T-helper 17 cell (primary cell): ENCODE measurements around the gene TLE1. TPM values are rescaled to one million over a fixed set of nuclear protein-coding genes. Genes with fewer than 3 reads are reported as not detected.

Experiments used
- ATAC-seq: fragments of 150-1000 bp; cut with Tn5 transposase; 2 replicates; pipeline ENCODE4 v1.10.0; 2021; ENCODE audit warnings: mild to moderate bottlenecking, moderate library complexity
- DNase-seq, 3 donors: peaks; one replicate each; pipeline versions ENCODE4 v3.0.0 to v3.0.0-alpha.2; 2020 to 2021
- H3K9me3 ChIP-seq: one replicate; pipeline ENCODE4 v1.7.0; 2013; ENCODE audit warnings: low read length, mild to moderate bottlenecking; ENCODE audit not compliant: control insufficient read depth, poor library complexity, severe bottlenecking
- H3K27ac Mint-ChIP-seq: one replicate; pipeline ENCODE4 v1.8.0; 2022; ENCODE audit warnings: mild to moderate bottlenecking, moderate library complexity, mixed read lengths
- H3K27me3 Mint-ChIP-seq: one replicate; pipeline ENCODE4 v1.8.0; 2022; ENCODE audit warnings: mixed read lengths
- H3K36me3 Mint-ChIP-seq: one replicate; pipeline ENCODE4 v1.8.0; 2022; ENCODE audit warnings: low read depth, mixed read lengths
- H3K4me1 Mint-ChIP-seq: one replicate; pipeline ENCODE4 v1.8.0; 2022; ENCODE audit warnings: mild to moderate bottlenecking, mixed read lengths
- H3K4me3 Mint-ChIP-seq: one replicate; pipeline ENCODE4 v1.8.0; 2022; ENCODE audit warnings: mild to moderate bottlenecking, moderate library complexity, mixed read lengths
- total RNA-seq, 4 donors: library from RNA in 2 of 4; stranded (reverse) in 2 of 4; gene quantifications; one replicate each; pipeline ENCODE4 v1.2.3 and lab custom pipeline; 2022 to 2026

The TLE1 gene
- total RNA-seq, 2 donors from 2014 or later, result 2.2 to 3.4 TPM

DNA sequence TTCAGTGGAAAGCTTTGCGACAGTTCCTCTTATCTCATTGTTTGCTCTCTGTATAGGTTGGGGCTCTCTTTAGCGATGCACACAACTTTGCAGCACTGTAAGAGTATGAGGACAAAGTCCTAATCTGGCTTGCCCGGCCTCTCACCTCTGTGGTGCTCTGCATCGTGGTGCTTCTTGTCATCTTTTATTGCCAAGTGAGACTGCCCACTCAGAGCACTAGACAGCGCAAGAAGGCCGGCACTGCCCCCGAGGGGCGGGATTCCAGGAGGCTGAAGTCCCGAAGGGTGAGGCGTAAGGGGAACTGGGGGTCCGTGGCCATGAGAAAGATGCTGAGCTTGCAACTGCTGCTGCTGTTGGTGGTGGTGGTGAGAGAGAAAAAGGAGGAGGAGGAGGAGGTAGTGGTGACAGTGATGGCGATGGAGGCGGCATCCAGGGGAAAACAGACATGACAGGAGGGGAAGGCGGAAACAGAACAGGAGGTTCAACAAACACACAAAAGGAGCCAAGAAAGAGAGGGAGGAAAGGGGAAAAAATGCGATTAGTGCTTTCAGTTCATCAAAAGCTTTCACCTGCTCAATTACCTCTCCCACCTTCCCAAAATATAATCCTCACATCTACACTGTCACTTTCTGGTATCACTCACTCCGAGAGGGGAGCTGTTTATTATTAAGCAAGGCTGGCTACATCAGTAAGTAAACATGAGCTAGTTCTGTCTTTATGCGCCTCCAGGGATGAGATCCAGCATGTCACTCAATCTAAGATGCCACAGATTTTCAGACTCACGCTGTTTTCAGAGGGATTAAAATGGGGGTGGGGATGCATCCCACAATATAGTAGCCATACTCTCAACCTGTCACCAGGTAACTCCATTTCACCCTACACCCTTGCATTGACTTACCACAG lies 55.1 kb downstream of the TLE1 start:
- DNase-seq (no peak), ATAC-seq (no peak)
- no peak overlapping the region for H3K27ac Mint-ChIP-seq
- H3K27me3 Mint-ChIP-seq, result no peaks in the 10 kb centered on the region
- no peaks in the 10 kb centered on the region for H3K9me3 ChIP-seq
- H3K4me3 Mint-ChIP-seq, result no peak overlapping the region
- H3K36me3 Mint-ChIP-seq, result no peaks in the 10 kb centered on the region
- H3K4me1 Mint-ChIP-seq, result no peaks in the 10 kb centered on the region

DNA sequence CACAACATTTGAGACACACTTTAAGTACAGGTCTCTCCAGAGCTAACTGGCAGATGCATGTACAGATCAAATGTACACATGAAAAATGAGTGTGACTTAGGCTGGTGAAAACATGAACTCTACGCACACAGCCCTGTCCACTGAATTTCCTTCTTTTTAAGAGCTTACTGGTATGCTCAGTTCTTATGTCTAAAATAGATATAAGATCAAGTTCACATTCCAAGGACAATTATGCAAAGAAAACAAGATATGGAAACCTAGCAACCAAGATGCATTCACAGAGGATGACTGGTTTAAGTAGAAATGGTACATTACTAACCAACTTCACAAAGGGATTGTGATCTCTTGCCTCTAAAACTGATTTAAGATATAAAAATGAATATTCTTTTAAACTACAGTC lies 56.7 kb downstream of the TLE1 start:
- no peaks in the 10 kb centered on the region for H3K27me3 Mint-ChIP-seq
- H3K27ac Mint-ChIP-seq, result no peak overlapping the region
- H3K4me3 Mint-ChIP-seq, result no peak overlapping the region

DNA sequence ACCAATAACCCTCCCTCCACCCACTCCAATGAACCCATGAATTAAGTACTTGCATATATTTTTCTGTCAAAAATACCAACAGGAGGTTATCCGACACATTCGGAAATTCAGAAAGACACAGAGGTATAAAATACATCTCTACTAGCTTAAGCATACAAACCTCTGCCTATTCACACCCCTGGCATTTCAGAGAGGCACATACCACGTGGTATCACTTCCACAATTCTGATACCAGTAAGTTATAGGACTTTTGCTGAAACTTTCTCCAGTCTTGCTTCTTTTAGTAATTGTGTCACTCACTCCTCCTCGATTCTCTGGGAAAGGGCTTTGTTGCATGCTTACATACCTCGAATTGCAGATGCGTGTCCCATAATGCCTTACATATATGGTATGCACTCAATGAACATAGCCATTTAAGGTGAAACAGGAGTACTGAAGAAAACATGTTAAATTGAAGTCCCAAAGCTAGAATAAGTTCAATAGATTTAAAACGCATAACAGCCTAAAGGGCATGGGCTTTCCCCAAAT lies 58.1 kb downstream of the TLE1 start:
- no peaks in the 10 kb centered on the region for H3K4me1 Mint-ChIP-seq
- ATAC-seq, result no peak
- no peak overlapping the region for H3K27ac Mint-ChIP-seq
- H3K9me3 ChIP-seq, result no peaks in the 10 kb centered on the region
- DNase-seq, result no peak
- H3K36me3 Mint-ChIP-seq, result peaks cover under 1% of the 10 kb centered on the region
- no peaks in the 10 kb centered on the region for H3K27me3 Mint-ChIP-seq
- H3K4me3 Mint-ChIP-seq, result no peak overlapping the region

More for the DNA sequence above, 56.7 kb downstream of the TLE1 start:
- no peaks in the 10 kb centered on the region for H3K4me1 Mint-ChIP-seq
- DNase-seq, result no peak
- no peak for ATAC-seq
- H3K36me3 Mint-ChIP-seq, result no peaks in the 10 kb centered on the region
- no peaks in the 10 kb centered on the region for H3K9me3 ChIP-seq

GRCh38 chr9:81629440-81629839 lies 59.9 kb downstream of the TLE1 start:
- Mint-ChIP-seq H3K4me1 (no peaks in the 10 kb centered on the region), H3K36me3 (peaks cover 2% of the 10 kb centered on the region), H3K27ac (no peak overlapping the region), H3K27me3 (no peaks in the 10 kb centered on the region), H3K4me3 (no peak overlapping the region)
- ATAC-seq (no peak), DNase-seq (no peak)
- H3K9me3 ChIP-seq, result no peaks in the 10 kb centered on the region

- H3K4me1 Mint-ChIP-seq, result no peaks in the 10 kb centered on the region
- no peak overlapping the region for H3K27ac Mint-ChIP-seq
- ATAC-seq (no peak), DNase-seq (no peak)
- H3K9me3 ChIP-seq, result no peaks in the 10 kb centered on the region
- H3K36me3 Mint-ChIP-seq, result peaks cover 2% of the 10 kb centered on the region
- no peak overlapping the region for H3K4me3 Mint-ChIP-seq
- H3K27me3 Mint-ChIP-seq, result no peaks in the 10 kb centered on the region
Observed at GRCh38 chr9:81628897-81629296, 60.5 kb downstream of the TLE1 start.

DNA sequence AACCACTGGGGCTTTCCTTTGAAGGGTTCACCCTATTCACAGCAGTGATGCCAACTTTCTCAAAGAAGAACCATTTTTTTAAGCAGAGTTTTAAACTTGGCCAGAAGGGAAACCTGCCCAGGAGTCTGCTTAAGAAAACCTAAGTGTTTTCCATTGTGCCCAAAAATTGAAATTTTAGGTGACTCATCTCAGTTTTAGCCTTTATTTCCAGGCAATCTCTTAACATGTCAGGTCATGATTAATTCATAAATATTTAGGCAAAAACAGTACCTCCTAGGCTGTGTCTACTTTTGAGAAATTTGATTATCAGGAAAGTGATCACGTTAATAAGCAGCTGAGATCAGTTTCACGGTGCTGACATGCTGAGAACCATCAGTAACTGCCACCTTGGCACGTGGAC lies 61.9 kb downstream of the TLE1 start:
- no peak for ATAC-seq
- DNase-seq, result no peak
- Mint-ChIP-seq H3K36me3 (peaks cover 2% of the 10 kb centered on the region), H3K27me3 (no peaks in the 10 kb centered on the region), H3K27ac (no peak overlapping the region), H3K4me1 (no peaks in the 10 kb centered on the region), H3K4me3 (no peak overlapping the region)
- H3K9me3 ChIP-seq, result no peaks in the 10 kb centered on the region

- ATAC-seq, result no peak
- Mint-ChIP-seq H3K27me3 (no peaks in the 10 kb centered on the region), H3K4me1 (no peaks in the 10 kb centered on the region), H3K36me3 (peaks cover 2% of the 10 kb centered on the region), H3K4me3 (no peak overlapping the region), H3K27ac (no peak overlapping the region)
- H3K9me3 ChIP-seq, result no peaks in the 10 kb centered on the region
- no peak for DNase-seq
Observed at GRCh38 chr9:81626511-81626910, 62.8 kb downstream of the TLE1 start.

DNA sequence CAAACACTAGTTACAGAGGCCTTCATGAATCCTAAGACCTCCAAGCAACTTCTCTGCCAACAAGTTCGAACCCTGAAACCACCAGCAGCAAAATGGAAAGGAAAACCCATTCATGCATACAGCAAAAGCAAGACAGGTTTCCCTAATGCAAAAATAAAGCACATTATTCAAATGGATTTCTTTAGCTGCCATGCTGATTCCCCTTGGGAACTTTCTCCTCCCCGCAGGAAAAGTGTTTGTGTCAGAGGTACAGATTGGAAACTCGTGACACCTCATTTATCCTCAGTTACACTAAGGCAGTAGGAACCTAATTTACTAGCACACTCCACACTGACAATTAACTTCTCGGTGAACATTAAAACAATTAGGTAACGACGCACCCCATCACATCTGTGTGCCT lies 63.4 kb downstream of the TLE1 start:
- H3K36me3 Mint-ChIP-seq, result peaks cover 2% of the 10 kb centered on the region
- no peaks in the 10 kb centered on the region for H3K4me1 Mint-ChIP-seq
- DNase-seq (no peak), ATAC-seq (no peak)
- no peak overlapping the region for H3K4me3 Mint-ChIP-seq
- no peaks in the 10 kb centered on the region for H3K9me3 ChIP-seq
- H3K27me3 Mint-ChIP-seq, result no peaks in the 10 kb centered on the region
- no peak overlapping the region for H3K27ac Mint-ChIP-seq

DNA sequence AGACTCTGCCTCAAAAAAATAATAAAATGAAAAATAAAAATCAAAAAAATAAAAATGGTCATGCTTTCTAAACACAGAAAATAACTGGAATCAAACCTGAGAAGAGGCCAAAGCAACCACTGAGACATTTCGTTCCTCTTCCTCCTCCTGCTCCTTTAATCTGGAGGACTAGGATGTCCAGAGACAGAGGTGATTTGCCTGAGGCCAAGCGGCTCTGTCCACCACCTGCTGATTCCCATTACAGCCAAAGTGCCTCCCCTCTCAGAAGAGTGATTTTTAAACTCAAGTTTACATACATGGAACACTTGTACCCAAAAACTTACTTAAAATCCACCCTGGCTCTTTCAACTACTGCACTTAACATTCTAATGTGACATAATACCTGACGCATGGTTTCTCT lies 65.6 kb downstream of the TLE1 start:
- Mint-ChIP-seq H3K27ac (no peak overlapping the region), H3K4me3 (no peak overlapping the region), H3K4me1 (no peaks in the 10 kb centered on the region), H3K27me3 (no peaks in the 10 kb centered on the region), H3K36me3 (peaks cover 2% of the 10 kb centered on the region)
- no peaks in the 10 kb centered on the region for H3K9me3 ChIP-seq
- ATAC-seq, result no peak
- DNase-seq, result no peak

DNA sequence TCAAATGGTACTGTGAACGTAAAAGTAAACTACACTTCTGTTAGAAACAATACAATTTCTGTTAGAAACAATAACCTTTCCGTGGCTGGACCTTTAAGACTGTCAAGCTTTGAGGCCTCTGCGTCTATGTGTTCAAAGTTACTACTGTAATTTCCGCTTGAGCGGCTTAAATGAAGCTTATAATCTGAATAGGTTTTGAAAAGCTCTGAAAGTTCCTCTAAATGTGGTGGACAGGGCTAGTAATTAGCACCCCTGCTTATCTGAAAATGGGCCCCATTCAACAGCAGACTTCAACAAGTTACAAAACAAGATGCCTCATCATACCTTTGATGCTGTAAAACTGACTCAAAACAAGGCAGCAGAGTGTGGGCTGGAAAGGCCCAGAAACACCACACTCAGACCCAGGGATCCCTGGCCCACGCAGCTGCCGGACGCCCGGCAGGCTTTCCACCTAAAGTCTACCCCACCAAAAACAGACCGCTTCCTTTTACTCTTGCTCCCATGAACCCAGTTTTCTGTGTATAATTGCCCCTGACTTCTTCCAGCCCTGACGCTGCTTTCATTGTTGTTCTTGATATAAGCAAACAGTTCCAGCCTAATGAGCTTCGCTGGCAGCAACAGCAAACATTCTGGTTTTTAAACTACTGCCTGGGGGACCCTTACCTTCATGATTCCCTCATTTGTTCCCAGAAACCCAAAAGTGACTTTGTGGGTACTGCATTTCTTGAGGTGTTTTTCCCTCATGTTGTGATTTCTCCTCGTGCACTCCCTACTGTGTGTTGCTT lies 66.7 kb downstream of the TLE1 start:
- DNase-seq, result no peak

GRCh38 chr9:81621785-81622259 lies 67.5 kb downstream of the TLE1 start:
- no peaks in the 10 kb centered on the region for H3K4me1 Mint-ChIP-seq
- DNase-seq (no peak), ATAC-seq (no peak)
- peaks cover 2% of the 10 kb centered on the region for H3K36me3 Mint-ChIP-seq
- H3K27me3 Mint-ChIP-seq, result no peaks in the 10 kb centered on the region
- H3K4me3 Mint-ChIP-seq, result no peak overlapping the region
- no peak overlapping the region for H3K27ac Mint-ChIP-seq
- no peaks in the 10 kb centered on the region for H3K9me3 ChIP-seq

More for the DNA sequence above, 66.7 kb downstream of the TLE1 start:
- H3K9me3 ChIP-seq, result no peaks in the 10 kb centered on the region
- no peak overlapping the region for H3K27ac Mint-ChIP-seq
- H3K4me1 Mint-ChIP-seq, result no peaks in the 10 kb centered on the region
- H3K36me3 Mint-ChIP-seq, result peaks cover 2% of the 10 kb centered on the region
- no peak overlapping the region for H3K4me3 Mint-ChIP-seq
- ATAC-seq, result no peak
- no peaks in the 10 kb centered on the region for H3K27me3 Mint-ChIP-seq

- no peak for ATAC-seq
- no peaks in the 10 kb centered on the region for H3K36me3 Mint-ChIP-seq
- no peak overlapping the region for H3K4me3 Mint-ChIP-seq
- DNase-seq, result no peak
- H3K4me1 Mint-ChIP-seq, result no peaks in the 10 kb centered on the region
- no peaks in the 10 kb centered on the region for H3K27me3 Mint-ChIP-seq
- no peak overlapping the region for H3K27ac Mint-ChIP-seq
- no peaks in the 10 kb centered on the region for H3K9me3 ChIP-seq
Observed at GRCh38 chr9:81621118-81621517, 68.2 kb downstream of the TLE1 start.

DNA sequence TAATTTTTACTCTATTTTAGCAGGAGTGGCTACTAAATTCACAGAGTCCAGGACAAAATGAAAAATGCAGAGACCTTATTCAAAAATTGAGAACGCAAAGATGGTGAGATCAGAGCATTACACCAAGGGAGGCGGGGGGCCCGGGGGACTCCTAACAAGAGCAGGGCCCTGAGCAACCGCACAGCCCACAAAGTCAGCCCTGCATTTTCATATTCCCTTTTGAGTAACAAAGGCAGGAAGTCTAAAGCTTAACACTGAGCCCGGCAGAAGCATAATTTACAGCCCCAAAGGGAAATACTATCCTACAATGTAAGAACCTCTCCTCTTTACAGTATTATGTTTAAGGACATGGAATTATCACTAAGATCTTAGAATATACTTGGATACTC lies 69.4 kb downstream of the TLE1 start:
- Mint-ChIP-seq H3K4me1 (no peaks in the 10 kb centered on the region), H3K4me3 (no peak overlapping the region), H3K27ac (no peak overlapping the region), H3K36me3 (no peaks in the 10 kb centered on the region), H3K27me3 (no peaks in the 10 kb centered on the region)
- no peak for ATAC-seq
- no peak for DNase-seq
- no peaks in the 10 kb centered on the region for H3K9me3 ChIP-seq
